ENCODE results near the gene IFNGR1.
A peak's percentile ranks its signal among the peaks of the same experiment; 100 is the strongest.

IFNGR1 gene

GRCh38 chr6:137167702-137168377 lies 51.3 kb downstream of the IFNGR1 start:
- peaks cover 10% of the 10 kb centered on the region; the same call in 1 of the 2 replicates for H3K9me3 ChIP-seq (ENCODE audit: control insufficient read depth, insufficient read depth, low read length)

GRCh38 chr6:137166247-137167098 lies 52.7 kb downstream of the IFNGR1 start:
- H3K36me3 ChIP-seq (ENCODE audit: control insufficient read depth, low read length): no peaks in the 10 kb centered on the region

More at GRCh38 chr6:137167702-137168377, 51.3 kb downstream of the IFNGR1 start:
- H3K4me3 ChIP-seq (ENCODE audit: low read length): no peak overlapping the region
- no peaks in the 10 kb centered on the region for H3F3A ChIP-seq (ENCODE audit: control insufficient read depth, insufficient read depth)
- H3K36me3 ChIP-seq (ENCODE audit: control insufficient read depth, low read length): no peaks in the 10 kb centered on the region
- no peaks in the 10 kb centered on the region for H3K79me2 ChIP-seq (ENCODE audit: control insufficient read depth, low read length)
- no peaks in the 10 kb centered on the region for H3K9me2 ChIP-seq (replicated peaks; ENCODE audit: control insufficient read depth, low read length)
- no peaks in the 10 kb centered on the region for H3K27me3 ChIP-seq (ENCODE audit: control insufficient read depth, low read length)
- no peak overlapping the region for H3K27ac ChIP-seq (ENCODE audit: low read depth, low read length)
- H3K4me2 ChIP-seq (ENCODE audit: low read length): no peak overlapping the region
- H4K20me1 ChIP-seq (ENCODE audit: control insufficient read depth, insufficient read depth, low read depth, low read length): no peaks in the 10 kb centered on the region
- TF ChIP-seq, protein P1, sequence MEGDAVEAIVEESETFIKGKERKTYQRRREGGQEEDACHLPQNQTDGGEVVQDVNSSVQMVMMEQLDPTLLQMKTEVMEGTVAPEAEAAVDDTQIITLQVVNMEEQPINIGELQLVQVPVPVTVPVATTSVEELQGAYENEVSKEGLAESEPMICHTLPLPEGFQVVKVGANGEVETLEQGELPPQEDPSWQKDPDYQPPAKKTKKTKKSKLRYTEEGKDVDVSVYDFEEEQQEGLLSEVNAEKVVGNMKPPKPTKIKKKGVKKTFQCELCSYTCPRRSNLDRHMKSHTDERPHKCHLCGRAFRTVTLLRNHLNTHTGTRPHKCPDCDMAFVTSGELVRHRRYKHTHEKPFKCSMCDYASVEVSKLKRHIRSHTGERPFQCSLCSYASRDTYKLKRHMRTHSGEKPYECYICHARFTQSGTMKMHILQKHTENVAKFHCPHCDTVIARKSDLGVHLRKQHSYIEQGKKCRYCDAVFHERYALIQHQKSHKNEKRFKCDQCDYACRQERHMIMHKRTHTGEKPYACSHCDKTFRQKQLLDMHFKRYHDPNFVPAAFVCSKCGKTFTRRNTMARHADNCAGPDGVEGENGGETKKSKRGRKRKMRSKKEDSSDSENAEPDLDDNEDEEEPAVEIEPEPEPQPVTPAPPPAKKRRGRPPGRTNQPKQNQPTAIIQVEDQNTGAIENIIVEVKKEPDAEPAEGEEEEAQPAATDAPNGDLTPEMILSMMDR (IDR thresholded peaks at IDR 0.05; ENCODE audit: low read depth, low read length, poor library complexity, severe bottlenecking): no peak
- TF ChIP-seq EZH2phosphoT487 (IDR thresholded peaks at IDR 0.05; ENCODE audit: borderline replicate concordance, low read length): no peak
- peaks cover 11% of the 10 kb centered on the region for H3K4me1 ChIP-seq (ENCODE audit: control insufficient read depth, low read length)

GRCh38 chr6:137165375-137166246 lies 53.6 kb downstream of the IFNGR1 start:
- Histone ChIP-seq H4K20me1 (ENCODE audit: control insufficient read depth, insufficient read depth, low read depth, low read length) (no peaks in the 10 kb centered on the region), H3K9me2 (replicated peaks; ENCODE audit: control insufficient read depth, low read length) (no peaks in the 10 kb centered on the region), H3K4me1 (ENCODE audit: control insufficient read depth, low read length) (no peaks in the 10 kb centered on the region), H3K79me2 (ENCODE audit: control insufficient read depth, low read length) (no peaks in the 10 kb centered on the region), H3K4me2 (ENCODE audit: low read length) (no peak overlapping the region), H3K27me3 (ENCODE audit: control insufficient read depth, low read length) (no peaks in the 10 kb centered on the region), H3K27ac (ENCODE audit: low read depth, low read length) (no peak overlapping the region), H3K36me3 (ENCODE audit: control insufficient read depth, low read length) (no peaks in the 10 kb centered on the region), H3K9me3 (ENCODE audit: control insufficient read depth, insufficient read depth, low read length) (peaks cover 10% of the 10 kb centered on the region; the same call in 1 of the 2 replicates), H3K4me3 (ENCODE audit: low read length) (no peak overlapping the region), H3F3A (ENCODE audit: control insufficient read depth, insufficient read depth) (no peaks in the 10 kb centered on the region)
- TF ChIP-seq, protein P1 (IDR thresholded peaks at IDR 0.05; ENCODE audit: low read depth, low read length, poor library complexity, severe bottlenecking): peak; percentile 61
- TF ChIP-seq EZH2phosphoT487 (IDR thresholded peaks at IDR 0.05; ENCODE audit: borderline replicate concordance, low read length): no peak

More at GRCh38 chr6:137166247-137167098, 52.7 kb downstream of the IFNGR1 start:
- Histone ChIP-seq H3K4me1 (ENCODE audit: control insufficient read depth, low read length) (no peaks in the 10 kb centered on the region; the same call in 1 of the 2 replicates), H3F3A (ENCODE audit: control insufficient read depth, insufficient read depth) (no peaks in the 10 kb centered on the region), H3K27ac (ENCODE audit: low read depth, low read length) (no peak overlapping the region), H4K20me1 (ENCODE audit: control insufficient read depth, insufficient read depth, low read depth, low read length) (no peaks in the 10 kb centered on the region), H3K9me2 (replicated peaks; ENCODE audit: control insufficient read depth, low read length) (no peaks in the 10 kb centered on the region), H3K4me2 (ENCODE audit: low read length) (no peak overlapping the region), H3K79me2 (ENCODE audit: control insufficient read depth, low read length) (no peaks in the 10 kb centered on the region), H3K4me3 (ENCODE audit: low read length) (no peak overlapping the region), H3K27me3 (ENCODE audit: control insufficient read depth, low read length) (no peaks in the 10 kb centered on the region), H3K9me3 (ENCODE audit: control insufficient read depth, insufficient read depth, low read length) (peaks cover 10% of the 10 kb centered on the region; the same call in 1 of the 2 replicates)
- TF ChIP-seq, protein P1 (IDR thresholded peaks at IDR 0.05; ENCODE audit: low read depth, low read length, poor library complexity, severe bottlenecking): no peak
- no peak for TF ChIP-seq EZH2phosphoT487 (IDR thresholded peaks at IDR 0.05; ENCODE audit: borderline replicate concordance, low read length)

All from DOHH2 (cell line).